ENCODE data around the gene ZNF507. TPM values are rescaled to one million over a fixed set of nuclear protein-coding genes. Genes with fewer than 3 reads are reported as not detected.
A peak's percentile ranks its signal among the peaks of the same experiment; 100 is the strongest.

The ZNF507 gene
- total and polyA plus RNA-seq, 9 of the 15 experiments (the other 6 are each of a cell fraction or from before 2014, with no cell fraction given), result 2.9 to 25.0 (median 10.4) TPM

- TF ChIP-seq E4F1 (CRISPR knock-in tag; IDR thresholded peaks at IDR 0.05; ENCODE audit: borderline replicate concordance) (no peak), CHD2 (IDR thresholded peaks at IDR 0.05; ENCODE audit: low read depth, low read length) (no peak), CGGBP1 (CRISPR knock-in tag; IDR thresholded peaks at IDR 0.05) (no peak), ETV1 (tag; conservative IDR thresholded peaks at IDR 0.05; ENCODE audit: low read depth) (no peak), HOXB6 (CRISPR knock-in tag; IDR thresholded peaks at IDR 0.05; ENCODE audit: borderline replicate concordance) (no peak), MGA (IDR thresholded peaks at IDR 0.05) (peak; percentile 68), DDX20 (tag; IDR thresholded peaks at IDR 0.05; ENCODE audit: low read depth) (no peak), BRF1 (IDR thresholded peaks at IDR 0.05; ENCODE audit: borderline replicate concordance, extremely low read depth, insufficient read length) (no peak), MNT (conservative IDR thresholded peaks at IDR 0.05) (0 out of 4 replicates have a peak, but pooled peaks of 1 of the 2 experiments have one; percentile 23), ZNF75A (CRISPR knock-in tag; IDR thresholded peaks at IDR 0.05) (no peak), JUNB (CRISPR knock-in tag; conservative IDR thresholded peaks at IDR 0.05) (no peak)
These were observed 71.5 kb downstream of the ZNF507 start (continued) for GRCh38 chr19:32416749-32417456.
